H1 (cell line): ENCODE results near the gene GRB7. TPM values are rescaled to one million over a fixed set of nuclear protein-coding genes. Genes with fewer than 3 reads are reported as not detected.

ENCODE experiments used
- CEBPB ChIP-seq: IDR thresholded peaks from 2 replicates; pipeline ENCODE4 v1.6.1; 2012; ENCODE audit warnings: low read depth, low read length
- JUN ChIP-seq: IDR thresholded peaks from 2 replicates; pipeline ENCODE4 v1.6.1; 2011; ENCODE audit warnings: low read depth, mild to moderate bottlenecking, improper control_type of control experiment, low read length
- PHF8 ChIP-seq: fragments of 200-600 bp; sonication (generic); conservative IDR thresholded peaks from 2 replicates; pipeline ENCODE4 v1.7.1; 2012; ENCODE audit warnings: low read depth, mild to moderate bottlenecking, inconsistent platforms, low read length, moderate library complexity
- SIN3A ChIP-seq, 2 experiments: IDR thresholded peaks in 1 of 2; conservative IDR thresholded peaks in 1 of 2; 2 replicates each; pipeline ENCODE4 v1.6.1; 2011 to 2012; ENCODE audit warnings: low read length in 2 of 2, improper control_type of control experiment in 1 of 2, low read depth in 1 of 2, mild to moderate bottlenecking in 1 of 2
- TAF1 ChIP-seq: IDR thresholded peaks from 2 replicates; pipeline ENCODE4 v1.6.1; 2011; ENCODE audit warnings: mild to moderate bottlenecking, low read depth, low read length
- TCF12 ChIP-seq: IDR thresholded peaks from 2 replicates; pipeline ENCODE4 v1.6.1; 2011; ENCODE audit warnings: low read depth, mild to moderate bottlenecking, low read length
- polyA plus RNA-seq, 7 experiments: library from polyadenylated mRNA; depleted of rRNA in 3 of 7; stranded (reverse) in 5 of 7; unstranded in 2 of 7; fragments of >200 nt in 5 of 7; fragments of 200-250 nt in 2 of 7; gene quantifications; 1 replicate in 5 of 7; 2 replicates in 1 of 7; 4 replicates in 1 of 7; pipeline versions ENCODE4 v1.2.1 to v1.2.3, GENCODE V29; 2011 to 2013; ENCODE audit warnings: missing spikeins in 2 of 7, mixed read lengths in 2 of 7
- total RNA-seq: library from RNA; stranded (reverse); fragmentation: NEBNext Ultra II Directional; extraction: Animal tissue kit (Norgen Biotek cat#: 25700); gene quantifications from 2 replicates; pipeline ENCODE4 v1.2.1, GENCODE V29; 2021
- TF ChIP-seq, protein P1 (sequence below): fragments of 300-600 bp; sonication (generic); IDR thresholded peaks from 2 replicates; pipeline ENCODE4 v1.7.1; 2012; ENCODE audit warnings: low read length, moderate library complexity, mild to moderate bottlenecking, inconsistent platforms; ENCODE audit not compliant: insufficient replicate concordance
- TF ChIP-seq, protein P2 (sequence below): IDR thresholded peaks from 2 replicates; pipeline ENCODE4 v1.6.1; 2011; ENCODE audit warnings: low read length, improper control_type of control experiment

The GRB7 gene
- total and polyA plus RNA-seq, 2 of the 8 experiments (the other 6 are each of a cell fraction or from before 2014, with no cell fraction given): 32.2 to 41.5 TPM

DNA sequence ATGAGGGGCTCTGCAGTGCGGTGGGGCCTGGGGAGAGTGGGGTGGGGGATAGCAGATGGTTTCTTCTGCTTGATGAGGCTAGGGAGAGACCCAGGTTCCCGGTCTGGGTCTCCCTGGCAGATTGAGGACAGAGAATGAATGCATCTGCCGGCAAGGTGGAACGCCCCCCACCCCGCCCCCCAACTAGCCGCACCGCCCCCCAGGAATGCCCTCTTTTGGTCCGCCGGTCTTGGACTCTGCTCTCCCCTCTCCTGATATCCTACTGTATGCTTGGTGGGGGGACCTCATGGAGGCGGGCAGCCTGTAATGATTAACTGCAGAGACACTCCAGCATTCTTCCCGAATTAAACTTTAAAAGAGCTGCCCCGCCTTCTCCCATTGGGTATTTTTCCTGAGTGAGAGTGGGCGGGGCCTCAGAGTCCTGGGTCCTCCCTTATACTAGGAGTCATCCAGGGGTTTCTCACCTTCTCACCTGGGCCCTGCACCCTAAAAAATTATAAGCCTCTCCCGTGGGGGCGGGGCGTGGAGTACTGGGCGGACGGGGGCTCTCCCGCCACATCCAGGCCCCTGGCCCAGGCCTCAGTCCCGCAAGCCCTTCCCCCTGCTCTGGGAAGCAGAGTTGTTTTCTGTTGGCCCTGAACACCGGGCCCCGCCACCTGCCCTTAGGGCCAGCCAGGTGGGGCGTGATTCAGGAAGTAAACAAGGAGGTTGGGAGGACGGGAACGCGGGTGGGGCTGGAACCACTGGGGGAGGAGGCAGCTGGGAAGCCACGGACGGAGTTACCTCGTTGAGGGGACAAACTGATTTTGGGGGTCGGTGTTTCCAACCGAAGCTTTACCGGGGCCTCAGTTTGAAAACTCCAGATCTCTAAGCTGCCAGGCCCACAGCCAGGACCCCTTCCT lies 1.5 kb downstream of the GRB7 start (continued):
- TF ChIP-seq, protein P1, sequence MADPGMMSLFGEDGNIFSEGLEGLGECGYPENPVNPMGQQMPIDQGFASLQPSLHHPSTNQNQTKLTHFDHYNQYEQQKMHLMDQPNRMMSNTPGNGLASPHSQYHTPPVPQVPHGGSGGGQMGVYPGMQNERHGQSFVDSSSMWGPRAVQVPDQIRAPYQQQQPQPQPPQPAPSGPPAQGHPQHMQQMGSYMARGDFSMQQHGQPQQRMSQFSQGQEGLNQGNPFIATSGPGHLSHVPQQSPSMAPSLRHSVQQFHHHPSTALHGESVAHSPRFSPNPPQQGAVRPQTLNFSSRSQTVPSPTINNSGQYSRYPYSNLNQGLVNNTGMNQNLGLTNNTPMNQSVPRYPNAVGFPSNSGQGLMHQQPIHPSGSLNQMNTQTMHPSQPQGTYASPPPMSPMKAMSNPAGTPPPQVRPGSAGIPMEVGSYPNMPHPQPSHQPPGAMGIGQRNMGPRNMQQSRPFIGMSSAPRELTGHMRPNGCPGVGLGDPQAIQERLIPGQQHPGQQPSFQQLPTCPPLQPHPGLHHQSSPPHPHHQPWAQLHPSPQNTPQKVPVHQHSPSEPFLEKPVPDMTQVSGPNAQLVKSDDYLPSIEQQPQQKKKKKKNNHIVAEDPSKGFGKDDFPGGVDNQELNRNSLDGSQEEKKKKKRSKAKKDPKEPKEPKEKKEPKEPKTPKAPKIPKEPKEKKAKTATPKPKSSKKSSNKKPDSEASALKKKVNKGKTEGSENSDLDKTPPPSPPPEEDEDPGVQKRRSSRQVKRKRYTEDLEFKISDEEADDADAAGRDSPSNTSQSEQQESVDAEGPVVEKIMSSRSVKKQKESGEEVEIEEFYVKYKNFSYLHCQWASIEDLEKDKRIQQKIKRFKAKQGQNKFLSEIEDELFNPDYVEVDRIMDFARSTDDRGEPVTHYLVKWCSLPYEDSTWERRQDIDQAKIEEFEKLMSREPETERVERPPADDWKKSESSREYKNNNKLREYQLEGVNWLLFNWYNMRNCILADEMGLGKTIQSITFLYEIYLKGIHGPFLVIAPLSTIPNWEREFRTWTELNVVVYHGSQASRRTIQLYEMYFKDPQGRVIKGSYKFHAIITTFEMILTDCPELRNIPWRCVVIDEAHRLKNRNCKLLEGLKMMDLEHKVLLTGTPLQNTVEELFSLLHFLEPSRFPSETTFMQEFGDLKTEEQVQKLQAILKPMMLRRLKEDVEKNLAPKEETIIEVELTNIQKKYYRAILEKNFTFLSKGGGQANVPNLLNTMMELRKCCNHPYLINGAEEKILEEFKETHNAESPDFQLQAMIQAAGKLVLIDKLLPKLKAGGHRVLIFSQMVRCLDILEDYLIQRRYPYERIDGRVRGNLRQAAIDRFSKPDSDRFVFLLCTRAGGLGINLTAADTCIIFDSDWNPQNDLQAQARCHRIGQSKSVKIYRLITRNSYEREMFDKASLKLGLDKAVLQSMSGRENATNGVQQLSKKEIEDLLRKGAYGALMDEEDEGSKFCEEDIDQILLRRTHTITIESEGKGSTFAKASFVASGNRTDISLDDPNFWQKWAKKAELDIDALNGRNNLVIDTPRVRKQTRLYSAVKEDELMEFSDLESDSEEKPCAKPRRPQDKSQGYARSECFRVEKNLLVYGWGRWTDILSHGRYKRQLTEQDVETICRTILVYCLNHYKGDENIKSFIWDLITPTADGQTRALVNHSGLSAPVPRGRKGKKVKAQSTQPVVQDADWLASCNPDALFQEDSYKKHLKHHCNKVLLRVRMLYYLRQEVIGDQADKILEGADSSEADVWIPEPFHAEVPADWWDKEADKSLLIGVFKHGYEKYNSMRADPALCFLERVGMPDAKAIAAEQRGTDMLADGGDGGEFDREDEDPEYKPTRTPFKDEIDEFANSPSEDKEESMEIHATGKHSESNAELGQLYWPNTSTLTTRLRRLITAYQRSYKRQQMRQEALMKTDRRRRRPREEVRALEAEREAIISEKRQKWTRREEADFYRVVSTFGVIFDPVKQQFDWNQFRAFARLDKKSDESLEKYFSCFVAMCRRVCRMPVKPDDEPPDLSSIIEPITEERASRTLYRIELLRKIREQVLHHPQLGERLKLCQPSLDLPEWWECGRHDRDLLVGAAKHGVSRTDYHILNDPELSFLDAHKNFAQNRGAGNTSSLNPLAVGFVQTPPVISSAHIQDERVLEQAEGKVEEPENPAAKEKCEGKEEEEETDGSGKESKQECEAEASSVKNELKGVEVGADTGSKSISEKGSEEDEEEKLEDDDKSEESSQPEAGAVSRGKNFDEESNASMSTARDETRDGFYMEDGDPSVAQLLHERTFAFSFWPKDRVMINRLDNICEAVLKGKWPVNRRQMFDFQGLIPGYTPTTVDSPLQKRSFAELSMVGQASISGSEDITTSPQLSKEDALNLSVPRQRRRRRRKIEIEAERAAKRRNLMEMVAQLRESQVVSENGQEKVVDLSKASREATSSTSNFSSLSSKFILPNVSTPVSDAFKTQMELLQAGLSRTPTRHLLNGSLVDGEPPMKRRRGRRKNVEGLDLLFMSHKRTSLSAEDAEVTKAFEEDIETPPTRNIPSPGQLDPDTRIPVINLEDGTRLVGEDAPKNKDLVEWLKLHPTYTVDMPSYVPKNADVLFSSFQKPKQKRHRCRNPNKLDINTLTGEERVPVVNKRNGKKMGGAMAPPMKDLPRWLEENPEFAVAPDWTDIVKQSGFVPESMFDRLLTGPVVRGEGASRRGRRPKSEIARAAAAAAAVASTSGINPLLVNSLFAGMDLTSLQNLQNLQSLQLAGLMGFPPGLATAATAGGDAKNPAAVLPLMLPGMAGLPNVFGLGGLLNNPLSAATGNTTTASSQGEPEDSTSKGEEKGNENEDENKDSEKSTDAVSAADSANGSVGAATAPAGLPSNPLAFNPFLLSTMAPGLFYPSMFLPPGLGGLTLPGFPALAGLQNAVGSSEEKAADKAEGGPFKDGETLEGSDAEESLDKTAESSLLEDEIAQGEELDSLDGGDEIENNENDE: no peak
- no peak for TF ChIP-seq TCF12
- TF ChIP-seq SIN3A (conservative IDR thresholded peaks at IDR 0.05 in 1 of 2, IDR thresholded peaks at IDR 0.05 in 1 of 2; ENCODE audit: low read depth in 1 of 2, low read length in 2 of 2): peak; percentile 69 to 73; a peak in 1 of 4 replicates
- no peak for TF ChIP-seq PHF8
- TF ChIP-seq CEBPB: no peak
- no peak for TF ChIP-seq JUN
- TF ChIP-seq, protein P2, sequence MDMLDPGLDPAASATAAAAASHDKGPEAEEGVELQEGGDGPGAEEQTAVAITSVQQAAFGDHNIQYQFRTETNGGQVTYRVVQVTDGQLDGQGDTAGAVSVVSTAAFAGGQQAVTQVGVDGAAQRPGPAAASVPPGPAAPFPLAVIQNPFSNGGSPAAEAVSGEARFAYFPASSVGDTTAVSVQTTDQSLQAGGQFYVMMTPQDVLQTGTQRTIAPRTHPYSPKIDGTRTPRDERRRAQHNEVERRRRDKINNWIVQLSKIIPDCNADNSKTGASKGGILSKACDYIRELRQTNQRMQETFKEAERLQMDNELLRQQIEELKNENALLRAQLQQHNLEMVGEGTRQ: no peak
- TF ChIP-seq TAF1: 0 out of 2 replicates have a peak, but pooled peaks have one; percentile 20
